NK-92 (cell line): ENCODE results near the gene SP2.

ENCODE experiments used
- DNase-seq: peaks from one replicate; lab custom pipeline; 2025; ENCODE audit not compliant: unreplicated experiment; lab: John Stamatoyannopoulos, UW

The SP2 gene

GRCh38 chr17:47948706-47949196 is 52.7 kb downstream of the SP2 start:
- no peak for DNase-seq

GRCh38 chr17:47949197-47949759 is 53.2 kb downstream of the SP2 start:
- no peak for DNase-seq

- no peak for DNase-seq
These were observed 53.9 kb downstream of the SP2 start for GRCh38 chr17:47949946-47950345.

DNA sequence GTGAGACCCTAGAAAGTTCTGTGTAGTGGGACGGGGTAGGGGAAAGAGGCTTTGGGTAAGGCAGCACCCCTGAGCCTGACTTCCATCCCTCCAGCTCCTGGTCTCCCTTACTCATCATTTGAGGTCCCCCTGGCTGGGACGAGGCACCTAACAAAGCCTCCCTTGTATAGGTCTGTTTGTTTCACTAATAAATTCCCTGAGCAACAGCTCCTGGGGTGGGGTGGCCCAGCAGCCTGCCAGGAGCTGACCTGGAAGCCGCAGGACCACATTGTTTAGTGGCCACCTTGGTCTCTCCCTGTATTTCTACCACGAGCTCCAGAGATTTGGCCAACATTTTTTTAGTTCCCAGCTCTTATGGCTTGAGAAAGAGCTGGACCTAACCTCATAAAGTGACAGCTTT is 54.4 kb downstream of the SP2 start:
- no peak for DNase-seq

- no peak for DNase-seq
These were observed 56.4 kb downstream of the SP2 start for GRCh38 chr17:47952171-47953021.

- DNase-seq = no peak
These were observed 57.9 kb downstream of the SP2 start for GRCh38 chr17:47953909-47954308.

- DNase-seq = no peak
These were observed 59.7 kb downstream of the SP2 start for GRCh38 chr17:47955497-47956461.

GRCh38 chr17:47956791-47957590 is 61.0 kb downstream of the SP2 start:
- DNase-seq = no peak

GRCh38 chr17:47957591-47958490 is 61.8 kb downstream of the SP2 start, which contains the start of gene PRR15L:
PRR15L (minus strand) TSS chr17:47957883; CDS start chr17:47953234, 4,649 bp downstream.
- no peak for DNase-seq

DNA sequence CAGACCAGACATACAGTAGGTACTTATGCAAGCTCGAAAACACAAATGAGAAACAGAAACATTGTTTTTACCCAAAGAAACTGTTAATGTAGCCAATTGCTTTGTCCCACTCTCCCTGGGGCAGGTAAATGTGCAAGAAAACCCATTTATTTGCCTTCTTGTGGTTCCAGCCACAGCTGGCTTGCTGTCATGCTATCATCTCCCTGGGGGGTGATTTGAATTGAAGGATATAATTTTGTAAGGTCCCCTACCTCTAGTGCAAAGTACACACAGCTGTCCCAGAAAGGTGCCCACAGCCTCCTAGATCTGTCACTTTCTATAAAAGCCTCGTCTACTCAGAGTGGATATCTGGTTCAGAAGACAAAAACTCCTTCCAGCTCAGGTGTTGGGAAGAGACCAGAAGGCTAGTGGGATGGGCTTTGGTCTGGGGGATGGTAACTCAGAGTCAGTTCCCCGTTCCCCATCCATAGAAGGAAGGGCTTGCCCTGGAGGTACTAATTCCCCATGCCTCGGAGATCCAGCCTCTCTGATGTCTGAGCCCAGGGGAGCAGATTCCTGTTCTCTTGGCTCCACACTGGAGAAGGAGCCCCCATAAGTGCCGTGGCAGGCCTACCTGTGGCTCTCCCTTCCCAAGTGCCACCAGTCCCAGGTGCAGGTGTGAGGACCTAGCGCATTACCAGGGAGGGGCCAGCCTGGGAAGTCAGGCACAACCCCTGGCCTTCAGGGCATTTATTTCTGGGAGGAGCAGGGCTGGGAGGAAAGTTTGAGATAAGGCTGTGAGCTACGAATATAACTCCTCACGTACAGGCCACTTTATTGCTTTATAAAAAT is 64.0 kb downstream of the SP2 start:
- DNase-seq = no peak

DNA sequence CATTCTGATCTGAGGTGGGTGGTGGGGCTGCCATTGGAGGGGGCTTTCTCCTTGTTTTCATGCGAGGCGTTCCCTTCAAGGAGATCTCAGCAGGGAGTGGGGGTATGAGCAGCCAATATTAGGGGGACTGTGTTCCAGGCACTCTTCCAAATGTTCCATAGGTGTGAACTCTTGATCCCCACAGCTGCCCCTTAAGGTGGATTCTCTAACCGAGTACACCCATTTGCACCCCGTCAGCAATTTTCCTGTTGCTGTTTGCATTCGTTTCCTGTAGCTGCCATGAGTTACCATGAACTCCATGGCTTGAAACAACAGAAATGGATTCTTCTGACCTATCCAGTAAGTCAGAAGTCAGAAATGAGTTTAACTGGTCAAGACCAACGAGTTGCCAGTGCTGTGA is 65.4 kb downstream of the SP2 start:
- no peak for DNase-seq

GRCh38 chr17:47962901-47963300 is 66.9 kb downstream of the SP2 start:
- DNase-seq = no peak

- no peak for DNase-seq
These were observed 68.8 kb downstream of the SP2 start for GRCh38 chr17:47964856-47965255.

GRCh38 chr17:47966079-47966519 is 70.1 kb downstream of the SP2 start:
- no peak for DNase-seq

DNA sequence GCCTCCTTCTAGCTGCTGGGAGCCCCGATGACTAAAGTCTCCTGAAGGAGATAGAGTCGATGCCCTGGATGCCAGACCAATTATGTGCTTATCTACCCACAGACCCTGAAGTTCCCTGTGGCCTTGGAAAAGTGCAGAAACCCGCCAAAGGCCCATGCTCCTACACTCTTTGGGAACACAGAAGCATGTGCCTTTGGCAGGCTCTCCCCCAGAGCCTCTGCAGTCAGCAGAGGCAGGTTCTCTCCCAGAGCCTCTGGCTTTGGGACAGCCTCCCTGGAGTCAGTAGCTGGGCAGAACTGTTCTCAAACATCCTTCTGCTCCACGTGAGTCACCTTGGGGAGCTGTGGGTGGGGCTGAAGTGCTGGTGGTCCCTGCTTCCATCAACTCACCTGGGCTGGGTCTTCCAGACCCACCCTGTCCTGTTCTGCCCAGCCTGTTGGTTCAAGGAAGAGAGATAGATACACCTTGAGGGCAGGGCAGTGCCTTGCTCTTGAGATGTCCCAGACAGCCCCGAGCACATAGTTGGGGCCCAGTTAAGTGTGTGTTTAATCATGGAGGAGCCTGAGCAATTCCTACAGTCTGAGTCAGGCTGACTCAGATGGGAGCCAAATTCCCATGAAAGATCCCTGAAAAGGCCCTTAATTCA is 71.7 kb downstream of the SP2 start:
- DNase-seq = no peak

DNA sequence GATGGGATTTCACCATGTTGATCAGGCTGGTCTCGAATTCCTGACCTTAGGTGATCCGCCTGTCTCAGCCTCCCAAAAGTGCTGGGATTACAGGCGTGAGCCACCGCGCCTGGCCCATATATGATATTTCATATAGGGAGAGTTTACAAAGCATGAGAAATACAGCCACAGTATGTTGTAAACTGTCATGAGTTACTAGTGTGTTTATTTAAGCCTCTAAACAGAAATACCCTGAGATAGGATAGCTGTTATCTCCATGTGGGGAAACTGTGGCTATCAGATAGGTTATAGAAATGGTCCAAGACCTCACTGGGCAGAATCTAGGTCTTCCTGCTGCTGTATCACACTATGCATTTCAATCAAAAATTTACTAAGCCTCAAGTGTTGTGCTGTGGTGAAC is 72.8 kb downstream of the SP2 start:
- no peak for DNase-seq

- no peak for DNase-seq
These were observed 74.1 kb downstream of the SP2 start for GRCh38 chr17:47969930-47970724.
